HG02610 (cell line): ENCODE measurements around the gene ZBTB37.
"Not testable (repeated sequence)": the region's sequence is repeated elsewhere in the genome, so short reads cannot be mapped to it uniquely, and the experiment has no call there.

Source experiments
- ATAC-seq: cut with Tn5 transposase; IDR thresholded peaks from one replicate; pipeline ENCODE4 v1.9.1; 2021; ENCODE audit warnings: mild to moderate bottlenecking, moderate library complexity; ENCODE audit not compliant: unreplicated experiment

ZBTB37 gene, protein sequence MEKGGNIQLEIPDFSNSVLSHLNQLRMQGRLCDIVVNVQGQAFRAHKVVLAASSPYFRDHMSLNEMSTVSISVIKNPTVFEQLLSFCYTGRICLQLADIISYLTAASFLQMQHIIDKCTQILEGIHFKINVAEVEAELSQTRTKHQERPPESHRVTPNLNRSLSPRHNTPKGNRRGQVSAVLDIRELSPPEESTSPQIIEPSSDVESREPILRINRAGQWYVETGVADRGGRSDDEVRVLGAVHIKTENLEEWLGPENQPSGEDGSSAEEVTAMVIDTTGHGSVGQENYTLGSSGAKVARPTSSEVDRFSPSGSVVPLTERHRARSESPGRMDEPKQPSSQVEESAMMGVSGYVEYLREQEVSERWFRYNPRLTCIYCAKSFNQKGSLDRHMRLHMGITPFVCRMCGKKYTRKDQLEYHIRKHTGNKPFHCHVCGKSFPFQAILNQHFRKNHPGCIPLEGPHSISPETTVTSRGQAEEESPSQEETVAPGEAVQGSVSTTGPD

DNA sequence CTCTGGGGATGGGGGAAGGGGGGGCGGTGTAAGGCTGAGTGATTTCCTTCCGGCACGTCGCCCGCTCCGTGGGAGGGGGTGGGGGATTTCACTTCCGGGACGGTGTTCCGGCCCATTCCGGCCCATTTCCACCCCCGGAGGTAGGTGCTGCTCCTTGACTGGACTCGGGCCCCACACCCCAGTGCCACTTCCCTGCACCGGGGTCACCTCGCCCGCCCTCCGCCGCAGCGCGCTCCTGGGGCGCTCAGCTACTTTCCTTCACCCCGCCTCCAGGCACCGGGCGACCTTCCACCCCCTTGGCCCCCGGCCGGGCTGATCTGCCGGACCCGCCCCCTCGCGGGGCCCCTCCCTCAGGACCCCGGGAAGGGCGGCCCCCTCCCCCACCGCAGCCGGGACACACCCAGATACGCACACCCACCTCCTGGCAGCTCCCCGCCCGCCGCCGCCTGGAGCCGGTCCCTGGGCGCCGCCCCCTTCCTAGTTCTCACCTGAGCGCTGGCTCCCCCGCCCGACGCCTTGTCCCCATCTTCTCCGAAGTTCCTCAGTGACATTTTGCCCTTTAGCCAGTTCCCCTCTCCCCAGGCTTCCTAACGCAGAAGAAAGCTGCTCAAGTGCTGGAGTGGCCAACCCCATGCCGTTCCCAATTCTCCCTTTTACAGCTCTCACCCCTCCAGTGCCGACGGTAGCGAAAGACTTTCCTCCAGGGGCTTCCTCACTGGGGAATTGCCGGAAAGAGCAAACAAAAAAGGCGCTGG, at the start of gene ZBTB37:
Gene ZBTB37, plus strand, starts transcription at position 115 of the 755 bp plus-strand sequence. CDS start 1,846 bp downstream, outside the sequence.
- ATAC-seq: peak; percentile 54

DNA sequence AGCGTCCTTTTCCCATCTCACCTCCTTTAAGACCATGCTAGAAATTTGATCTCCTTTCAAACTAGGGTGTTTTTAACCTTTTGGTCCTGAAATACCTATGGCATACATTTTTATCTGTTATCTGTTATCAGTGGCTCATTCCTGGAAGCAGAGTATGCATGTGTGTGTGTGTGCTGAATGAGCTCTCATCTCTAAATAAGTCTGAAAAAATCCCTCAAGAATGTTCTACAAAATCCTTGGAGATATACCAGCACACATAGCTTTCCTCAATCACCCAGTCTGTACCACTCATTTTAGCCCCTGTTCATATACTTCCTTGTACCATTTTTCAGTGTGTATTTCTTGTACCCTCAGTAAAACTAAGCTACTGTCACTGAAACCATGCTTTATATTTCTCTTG, 49.7 kb upstream of the ZBTB37 start:
- ATAC-seq: no peak

DNA sequence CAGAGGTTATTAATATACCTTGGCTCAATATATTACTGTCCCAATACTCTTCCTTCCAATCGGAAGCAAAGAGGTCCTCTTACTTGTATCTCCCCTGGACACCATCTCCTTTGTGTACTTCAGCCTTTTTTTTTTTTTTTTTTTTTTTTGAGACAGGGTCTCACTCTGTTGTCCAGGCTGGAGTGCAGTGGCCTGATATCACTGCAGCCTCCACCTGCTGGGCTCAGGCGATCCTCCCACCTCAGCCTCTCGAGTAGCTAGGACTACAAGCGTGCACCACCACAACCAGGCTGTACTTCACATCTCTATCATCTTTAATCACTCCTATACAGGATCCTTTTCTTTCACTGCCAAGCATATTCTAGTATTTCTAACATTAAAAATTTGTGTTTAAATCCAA, 46.5 kb upstream of the ZBTB37 start:
- ATAC-seq: no peak

DNA sequence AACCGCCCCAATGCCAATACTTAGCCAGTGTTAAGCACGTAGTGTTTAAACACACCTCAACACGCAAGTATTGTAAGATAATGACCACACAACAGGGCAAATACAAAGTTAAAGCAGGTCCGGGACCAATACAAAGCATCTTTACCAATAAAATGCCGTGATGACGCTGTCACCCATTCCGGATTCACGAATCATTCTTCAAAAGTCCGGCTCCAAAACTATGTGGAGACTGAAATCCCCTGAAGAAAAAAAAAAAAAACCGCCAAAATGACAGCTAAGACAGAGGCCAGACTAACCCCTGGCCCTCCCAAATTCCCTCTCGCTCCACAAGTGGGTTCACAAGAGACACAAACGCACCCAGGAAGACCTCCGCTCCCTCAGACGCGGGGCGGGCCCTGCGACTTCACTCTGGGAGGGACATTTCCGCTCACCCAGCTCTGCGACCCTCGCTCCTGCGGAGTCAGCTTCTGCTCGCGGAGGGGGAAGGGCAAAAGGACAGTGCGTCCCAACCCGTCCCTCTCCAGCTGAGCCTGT, 44.3 kb upstream of the ZBTB37 start:
- peak; percentile 35 for ATAC-seq

DNA sequence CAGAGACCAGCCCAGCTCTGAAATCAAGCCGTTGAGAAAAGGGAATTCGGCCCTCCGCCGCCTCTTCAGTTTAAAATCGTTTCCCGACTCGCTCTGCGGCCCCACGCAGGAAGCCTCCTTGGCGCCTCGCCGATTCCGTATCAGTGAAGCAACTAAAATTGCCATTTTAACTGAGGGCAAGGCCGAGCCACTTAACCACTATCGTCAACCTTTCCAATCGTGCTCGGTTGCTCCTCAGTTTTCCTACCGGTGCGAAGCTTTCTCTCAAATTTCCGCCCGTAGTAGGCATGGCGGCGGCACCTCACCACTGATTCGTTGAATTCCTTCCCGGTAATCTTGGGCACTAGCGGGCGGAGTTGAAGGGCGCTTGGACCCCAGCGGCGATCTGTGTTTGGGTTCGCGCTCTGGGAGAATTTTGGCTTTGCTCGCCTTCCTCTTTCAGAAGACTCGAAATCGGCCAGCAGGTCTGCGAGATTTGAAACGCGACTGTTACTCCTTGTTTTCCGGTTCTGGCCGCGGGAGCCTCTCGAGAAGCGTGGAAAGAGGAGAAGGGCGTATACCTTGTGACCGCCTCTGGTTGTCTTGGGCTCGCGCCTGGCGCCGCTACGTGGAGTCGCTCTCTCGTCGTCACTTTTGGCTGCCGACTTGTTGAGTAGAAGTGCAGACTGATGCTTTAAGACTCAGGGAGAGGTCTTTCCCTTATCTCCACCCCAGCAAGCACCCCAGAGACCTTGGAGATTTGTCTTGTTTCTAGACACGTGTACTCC, 43.7 kb upstream of the ZBTB37 start, which contains the start of the genes CENPL and DARS2:
Gene CENPL, minus strand, starts transcription at position 569 of the 767 bp plus-strand sequence. CDS start 13,584 bp downstream, outside the sequence.
Gene DARS2, plus strand, starts transcription at position 359 of the 767 bp plus-strand sequence. CDS start 557 bp downstream, outside the sequence.
- ATAC-seq: peak; percentile 84

DNA sequence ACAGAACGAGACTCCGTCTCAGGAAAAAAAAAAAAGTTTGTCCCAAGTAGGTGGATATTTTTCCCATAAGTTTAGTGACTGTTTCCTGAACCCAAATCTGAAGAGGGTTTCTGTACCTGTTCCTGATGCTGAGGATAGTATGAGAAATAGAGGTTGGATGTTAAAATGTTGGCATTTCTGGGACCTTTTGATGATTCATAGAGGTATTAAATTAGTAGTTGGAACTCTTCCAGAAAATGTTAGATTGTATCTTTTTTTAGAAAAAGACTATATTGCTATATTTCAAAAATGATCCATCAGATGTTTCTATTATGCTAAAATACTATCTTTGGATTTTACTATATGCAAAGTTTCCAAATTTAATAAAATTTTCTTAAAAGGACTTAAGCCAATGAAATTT, 40.6 kb upstream of the ZBTB37 start:
- no peak for ATAC-seq

DNA sequence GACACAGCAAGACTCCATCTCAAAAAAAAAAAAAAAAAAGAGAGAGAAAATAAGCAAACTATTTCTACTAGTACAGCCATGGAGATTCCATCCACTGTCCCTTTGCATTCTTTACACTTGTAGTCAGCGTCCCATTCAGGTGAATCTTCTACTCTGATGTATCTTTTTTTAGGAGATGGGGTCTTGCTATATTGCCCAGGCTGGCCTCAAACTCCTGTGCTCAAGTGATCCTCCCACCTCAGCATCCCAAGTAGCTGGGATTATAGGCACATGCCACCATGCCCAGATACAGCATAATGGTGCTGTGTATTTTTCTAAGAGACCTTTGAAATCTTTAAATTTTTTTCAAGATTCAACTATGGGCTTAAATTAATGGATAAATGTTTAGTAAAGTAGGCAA, 35.4 kb upstream of the ZBTB37 start:
- ATAC-seq: no peak

DNA sequence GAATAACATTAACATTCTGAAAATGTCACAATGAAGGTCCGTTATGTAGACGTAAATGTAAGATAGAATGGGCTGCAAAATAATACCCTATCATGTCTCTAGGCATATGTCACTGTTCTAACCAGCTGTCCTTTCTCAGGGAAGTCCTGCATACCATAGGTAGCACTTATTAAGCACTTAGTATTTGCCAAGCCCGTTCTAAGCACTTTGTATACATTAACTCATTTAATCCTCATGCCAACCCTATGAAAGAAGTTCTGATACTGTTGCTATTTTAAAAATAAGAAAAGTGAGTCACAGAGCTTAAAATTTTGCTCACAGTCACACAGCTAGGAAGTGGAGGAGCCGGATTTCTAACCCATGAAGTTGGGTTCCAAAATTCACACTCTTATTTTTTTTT, 16.1 kb upstream of the ZBTB37 start:
- ATAC-seq: no peak

DNA sequence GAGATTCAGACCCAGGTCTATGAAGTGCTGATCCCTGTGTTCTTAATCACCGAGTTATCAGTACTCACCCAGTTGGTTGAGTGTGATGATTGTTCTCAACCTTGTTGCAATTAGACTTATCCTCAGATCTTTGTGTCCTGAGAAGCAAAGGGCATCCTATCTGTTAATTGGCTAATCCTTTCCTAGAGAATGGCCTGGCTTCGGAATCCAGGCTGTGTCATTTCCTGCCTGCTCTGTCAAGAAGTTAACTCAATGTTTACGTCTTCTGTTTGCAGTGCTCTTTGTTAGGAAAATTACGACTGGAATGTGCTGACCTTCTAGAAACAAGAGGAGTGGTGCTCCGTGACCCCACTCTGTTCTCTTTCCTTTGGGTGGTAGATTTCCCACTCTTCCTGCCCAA, 15.1 kb upstream of the ZBTB37 start:
- no peak for ATAC-seq

DNA sequence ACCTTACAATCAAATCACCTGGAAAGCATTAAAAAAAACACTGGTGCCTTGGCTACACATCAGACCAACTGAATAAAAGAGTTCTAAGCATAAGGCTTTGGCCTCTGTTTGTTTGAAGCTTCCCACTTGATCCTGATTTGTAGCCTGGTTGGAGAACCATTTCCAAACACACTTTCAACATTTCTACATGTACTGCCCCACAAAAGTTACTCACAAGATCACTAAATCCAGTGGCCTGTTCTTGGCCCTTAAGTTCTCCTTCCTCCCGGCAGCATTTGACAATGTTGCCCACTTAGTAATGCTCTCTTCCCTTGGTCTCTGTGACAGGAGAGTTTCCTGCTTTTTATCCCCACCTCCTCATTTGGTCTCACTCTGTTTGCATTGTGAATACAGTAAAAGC, 12.2 kb upstream of the ZBTB37 start:
- ATAC-seq: no peak

DNA sequence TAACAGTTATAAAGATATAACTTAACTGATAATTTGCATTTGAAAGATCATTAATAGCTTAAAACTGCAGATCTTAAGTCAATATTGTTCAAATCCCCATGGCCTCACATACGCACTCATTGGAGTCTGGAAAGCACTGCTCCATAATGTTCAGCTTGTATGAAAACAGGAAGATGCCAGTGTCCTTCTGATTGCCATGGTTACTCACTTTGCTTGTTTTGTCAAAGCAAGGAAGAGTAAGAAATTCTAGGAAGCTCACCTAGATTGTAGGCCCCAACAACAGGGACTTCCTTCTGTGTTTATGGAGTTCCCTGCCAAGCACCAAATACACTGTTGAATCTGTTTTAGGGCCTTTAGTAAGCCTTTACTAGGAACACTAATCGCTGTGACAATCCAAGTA, 11.3 kb upstream of the ZBTB37 start:
- ATAC-seq: no peak

DNA sequence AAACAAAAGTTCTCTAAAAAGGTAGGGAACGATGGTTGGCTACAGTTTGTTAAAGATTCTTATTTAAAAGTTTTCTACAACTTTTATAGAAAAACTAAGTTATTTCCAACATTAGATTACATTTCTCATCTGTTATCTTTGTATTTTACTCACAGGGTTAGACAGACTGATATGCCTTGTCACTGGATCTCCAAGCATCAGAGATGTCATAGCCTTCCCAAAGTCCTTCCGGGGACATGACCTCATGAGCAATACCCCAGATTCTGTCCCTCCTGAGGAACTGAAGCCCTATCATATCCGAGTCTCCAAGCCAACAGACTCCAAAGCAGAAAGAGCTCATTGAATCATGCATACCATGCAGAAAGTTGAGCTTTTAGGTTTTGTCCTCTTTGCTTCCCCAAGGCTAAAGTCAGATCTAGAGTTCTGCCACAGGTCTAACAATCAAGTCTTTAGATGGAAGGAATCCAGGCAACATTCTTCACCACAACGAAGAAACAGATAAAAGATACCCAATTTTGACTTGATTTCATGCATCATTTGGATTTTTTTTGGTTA, 10.7 kb upstream of the ZBTB37 start:
- ATAC-seq: no peak

DNA sequence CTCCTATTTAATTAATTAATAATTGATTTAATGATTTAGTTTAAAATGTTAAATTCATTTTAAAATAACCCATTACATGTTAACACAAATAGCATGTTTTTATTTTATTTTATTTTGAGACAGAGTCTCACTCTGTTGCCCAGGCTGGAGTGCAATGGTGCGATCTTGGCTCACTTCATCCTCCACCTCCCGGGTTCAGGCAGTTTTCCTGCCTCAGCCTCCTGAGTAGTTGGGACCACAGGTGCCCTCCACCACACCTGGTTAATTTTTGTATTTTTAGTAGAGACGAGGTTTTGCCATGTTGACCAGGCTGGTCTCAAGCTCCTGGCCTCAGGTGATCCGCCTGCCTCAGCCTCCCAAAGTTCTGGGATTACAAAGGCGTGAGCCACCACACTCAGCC, 8.6 kb upstream of the ZBTB37 start:
- not testable (repeated sequence) for ATAC-seq

DNA sequence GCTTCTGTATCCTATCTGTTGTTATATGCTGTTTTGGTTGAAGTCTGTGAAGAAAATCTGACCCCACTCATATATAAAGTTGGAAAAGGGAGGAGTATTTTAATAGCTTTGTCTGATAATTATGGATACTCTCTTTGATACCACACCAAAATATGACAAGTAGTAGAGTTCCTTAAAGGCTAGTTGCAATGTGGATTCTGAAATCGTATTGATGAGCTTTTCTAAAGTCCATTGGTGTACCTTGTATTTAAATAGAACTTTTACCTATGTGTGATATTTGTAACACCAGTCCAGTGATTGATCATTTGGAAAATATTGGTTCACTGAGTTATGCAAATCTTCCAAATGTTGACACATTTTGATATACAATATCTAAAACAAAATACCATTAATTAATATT, 8.1 kb upstream of the ZBTB37 start:
- no peak for ATAC-seq

DNA sequence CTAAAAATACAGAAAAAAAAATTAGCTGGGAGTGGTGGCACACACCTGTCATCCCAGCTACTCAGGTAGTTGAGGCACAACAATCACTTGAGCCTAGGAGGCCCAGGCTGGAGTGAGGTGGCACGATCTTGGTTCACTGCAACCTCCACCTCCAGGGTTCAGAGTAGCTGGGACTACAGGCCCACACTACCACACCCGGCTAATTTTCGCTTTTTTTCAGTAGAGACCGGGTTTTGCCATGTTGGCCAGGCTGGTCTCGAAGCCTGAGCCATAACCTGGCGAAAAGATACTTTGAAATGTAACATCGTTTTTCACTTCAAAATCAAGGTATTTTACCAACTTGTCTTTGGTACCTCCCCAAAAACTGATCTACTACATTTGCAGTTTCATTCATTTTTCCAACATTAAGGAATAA, 6.4 kb upstream of the ZBTB37 start:
- no peak for ATAC-seq

DNA sequence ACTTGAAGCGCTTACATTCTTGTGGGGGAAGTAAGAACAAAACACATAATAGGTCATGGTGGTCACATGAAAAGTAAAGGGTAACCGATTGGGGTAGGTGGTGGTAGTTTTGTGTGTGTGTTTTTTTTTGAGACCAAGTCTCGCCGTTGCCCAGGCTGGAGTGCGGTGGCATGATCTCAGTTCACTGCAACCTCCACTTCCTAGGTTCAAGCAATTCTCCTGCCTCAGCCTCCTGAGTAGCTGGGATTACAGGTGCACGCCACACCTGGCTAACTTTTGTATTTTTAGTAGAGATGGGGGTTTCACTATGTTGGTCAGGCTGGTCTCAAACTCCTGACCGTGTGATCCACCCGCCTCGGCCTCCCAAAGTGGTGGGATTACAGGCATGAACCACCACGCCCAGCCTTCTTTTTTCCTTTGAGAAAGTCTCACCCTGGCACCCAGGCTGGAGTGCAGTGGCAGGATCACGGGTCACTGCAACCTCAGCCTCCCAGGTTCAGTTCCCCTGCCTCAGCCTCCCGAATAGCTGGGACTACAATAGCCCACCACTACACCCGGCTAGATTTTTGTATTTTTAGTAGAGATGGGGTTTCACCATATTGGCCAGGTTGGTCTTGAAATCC, 5.9 kb upstream of the ZBTB37 start:
- not testable (repeated sequence) for ATAC-seq

DNA sequence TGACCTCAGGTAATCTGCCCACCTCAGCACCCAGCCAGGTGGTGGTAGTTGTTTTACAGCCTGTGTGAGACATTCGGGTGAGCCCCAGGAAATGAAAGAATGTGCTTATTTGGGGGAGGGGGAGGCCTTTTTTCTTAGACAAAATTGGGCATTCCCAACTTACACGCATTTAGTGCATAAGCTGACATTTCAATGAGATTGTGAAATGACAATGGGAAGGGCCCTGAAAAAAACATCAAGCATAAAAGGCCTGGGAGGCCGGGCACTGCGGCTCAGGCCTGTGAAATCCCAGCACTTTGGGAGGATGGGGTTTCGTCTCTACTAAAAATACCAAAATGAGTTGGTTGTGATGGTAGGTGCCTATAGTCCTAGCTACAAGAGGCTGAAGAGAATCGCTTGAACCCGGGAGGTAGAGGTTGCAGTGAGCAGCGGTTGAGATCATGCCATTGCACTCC, 5.4 kb upstream of the ZBTB37 start:
- ATAC-seq: no peak

DNA sequence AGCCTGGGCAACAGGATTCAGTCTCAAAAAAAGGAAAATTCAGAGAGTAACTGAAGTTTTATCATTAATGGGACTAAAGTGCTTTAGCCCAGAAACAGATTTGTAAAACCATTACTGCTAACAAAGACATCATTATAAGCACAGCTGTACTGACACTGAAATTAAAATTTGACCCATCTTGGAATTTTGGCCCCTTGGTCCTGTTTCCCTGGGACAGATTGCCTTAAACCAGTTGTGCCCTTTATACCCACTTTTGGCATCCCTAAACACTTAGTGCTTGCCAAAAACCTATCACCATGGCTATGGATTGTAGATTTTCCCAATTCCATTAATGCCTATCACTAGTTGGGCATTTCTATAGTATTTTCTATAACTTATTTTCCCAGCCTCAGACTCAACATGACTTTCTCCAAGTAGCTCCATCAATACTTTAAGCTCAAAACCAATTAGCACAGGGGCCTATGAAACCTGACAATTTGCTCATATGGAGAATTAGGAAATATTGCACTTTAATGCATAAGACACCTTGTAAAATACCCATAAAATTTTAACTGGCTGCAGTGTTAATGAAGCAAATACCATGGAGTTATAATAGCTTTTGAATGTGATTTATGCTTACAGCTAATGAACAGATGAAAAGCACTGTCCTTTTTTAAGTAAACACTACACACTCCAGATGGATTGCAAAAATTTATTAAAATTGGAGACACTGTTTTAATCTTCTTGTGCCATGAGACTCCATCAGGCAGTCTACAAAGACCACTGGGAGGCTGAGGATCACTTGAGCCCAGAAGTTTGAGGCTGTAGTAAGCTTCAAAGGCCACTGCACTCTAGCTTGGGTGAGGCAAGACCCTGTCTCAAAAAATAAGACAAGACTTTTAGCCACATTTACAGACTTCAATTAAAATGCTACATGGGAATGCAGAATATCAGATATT, 4.7 kb upstream of the ZBTB37 start:
- no peak for ATAC-seq
